HepG2 (cell line): ENCODE results near the gene RIMBP2. TPM values are rescaled to one million over a fixed set of nuclear protein-coding genes. Genes with fewer than 3 reads are reported as not detected.

Experiments used
- ATAC-seq: fragments of 200-7000 bp; cut with Tn5 transposase; 3 replicates; pipeline ENCODE4 v1.9.1; 2020; ENCODE audit warnings: mild to moderate bottlenecking, moderate library complexity
- BruUV-seq: library from RNA; stranded (reverse); fragments of 400-500 nt; replicated peaks from 2 replicates; lab custom pipeline; 2021; lab: Mats Ljungman, UMichigan
- CTCF ChIA-PET: fragments of 300-600 bp; formaldehyde crosslinking; extraction: SDS; loops from one replicate; lab custom pipeline; 2021; ENCODE audit warnings: low total read pairs, inconsistent platforms, low intra/inter-chr PET ratio; lab: Yijun Ruan, JAX
- POLR2A ChIA-PET: fragments of 350-600 bp; sonication (Branson Sonifier 250); formaldehyde crosslinking; loops from one replicate; lab custom pipeline; 2020; ENCODE audit warnings: antibody characterized with exemption, inconsistent platforms; lab: Yijun Ruan, JAX
- DNase-seq: peaks from one replicate; pipeline ENCODE4 v3.0.0-alpha.2; 2015; ENCODE audit warnings: low spot score
- FAIRE-seq: peaks from 3 replicates; lab custom pipeline; 2011; peaks lifted over from hg19 to GRCh38; lab: Jason Lieb, UNC
- H2AFZ ChIP-seq: one replicate; pipeline ENCODE4 v1.6.1; 2011; ENCODE audit warnings: low read length, inconsistent platforms
- H3K27ac ChIP-seq: fragments of 300-600 bp; 3 replicates; pipeline ENCODE4 v1.8.0; 2011; ENCODE audit warnings: mixed run types, mild to moderate bottlenecking, mixed read lengths, low read length, inconsistent platforms; ENCODE audit not compliant: insufficient read depth; ENCODE audit errors: extremely low read length
- H3K27me3 ChIP-seq, 2 experiments: fragments of 200-600 bp in 1 of 2; 2 replicates in 1 of 2; 3 replicates in 1 of 2; pipeline versions ENCODE4 v1.6.0 to v1.8.0; 2011; ENCODE audit warnings: low read length in 2 of 2, mild to moderate bottlenecking in 2 of 2, moderate library complexity in 2 of 2, inconsistent platforms in 1 of 2; ENCODE audit not compliant: insufficient read depth in 2 of 2, control insufficient read depth in 1 of 2
- H3K36me3 ChIP-seq, 2 experiments: fragments of 200-600 bp in 1 of 2; replicated peaks in 1 of 2; 2 replicates in 1 of 2; 3 replicates in 1 of 2; pipeline versions ENCODE4 v1.5.1 to v1.8.0; 2011; ENCODE audit warnings: low read length in 2 of 2, inconsistent platforms in 1 of 2; ENCODE audit not compliant: insufficient read depth in 2 of 2, control insufficient read depth in 1 of 2
- H3K4me1 ChIP-seq: 2 replicates; pipeline ENCODE4 v1.5.1; 2012; ENCODE audit warnings: low read length, inconsistent platforms; ENCODE audit not compliant: insufficient read depth
- H3K4me2 ChIP-seq: 2 replicates; pipeline ENCODE4 v1.6.0; 2011; ENCODE audit warnings: low read depth, low read length, inconsistent platforms
- H3K4me3 ChIP-seq, 3 experiments: fragments of 200-600 bp in 1 of 3; sonication (generic), shearing (Covaris generic) in 1 of 3; replicated peaks in 1 of 3; 2 replicates each; pipeline ENCODE4 v1.5.1; 2011 to 2016; ENCODE audit warnings: low read length in 3 of 3, inconsistent platforms in 2 of 3, low read depth in 2 of 3, mild to moderate bottlenecking in 2 of 3, control low read depth in 1 of 3, mixed read lengths in 1 of 3; ENCODE audit not compliant: insufficient read depth in 1 of 3
- H3K79me2 ChIP-seq: one replicate; pipeline ENCODE4 v1.6.1; 2011; ENCODE audit warnings: low read length, inconsistent platforms; ENCODE audit not compliant: insufficient read depth
- H3K9ac ChIP-seq: 2 replicates; pipeline ENCODE4 v1.6.0; 2011; ENCODE audit warnings: mild to moderate bottlenecking, low read depth, low read length, inconsistent platforms; ENCODE audit not compliant: insufficient read depth
- H3K9me3 ChIP-seq: 2 replicates; pipeline ENCODE4 v1.5.1; 2012; ENCODE audit warnings: mild to moderate bottlenecking, low read length
- H4K20me1 ChIP-seq: 2 replicates; pipeline ENCODE4 v1.6.0; 2011; ENCODE audit warnings: inconsistent platforms, mild to moderate bottlenecking, low read length, moderate library complexity; ENCODE audit not compliant: insufficient read depth
- CREBL2 ChIP-seq: sonication (generic); formaldehyde crosslinking; IDR thresholded peaks from 2 replicates; pipeline ENCODE4 v1.8.1; 2023; ENCODE audit warnings: missing genetic modification reagents, mild to moderate bottlenecking, borderline replicate concordance
- HBP1 ChIP-seq: IDR thresholded peaks from 2 replicates; pipeline ENCODE4 v1.6.1; 2016; ENCODE audit warnings: low read depth, control low read depth
- MTF1 ChIP-seq: sonication (generic); formaldehyde crosslinking; IDR thresholded peaks from 2 replicates; pipeline ENCODE4 v1.5.0; 2020; ENCODE audit warnings: missing genetic modification reagents
- NBN ChIP-seq: fragments of 450-650 bp; conservative IDR thresholded peaks from 2 replicates; pipeline ENCODE4 v1.6.1; 2017
- ZC3H4 ChIP-seq: sonication (generic); formaldehyde crosslinking; IDR thresholded peaks from 2 replicates; pipeline ENCODE4 v1.4.0; 2020; ENCODE audit warnings: missing genetic modification reagents, borderline replicate concordance
- WGBS: methylation state at CpG from one replicate; pipeline ENCODE4 v1.1.6; 2017; ENCODE audit warnings: low lambda C conversion rate; 5-methylcytosine and 5-hydroxymethylcytosine counted together
- in situ Hi-C: cut with HindIII; loops from 2 replicates; pipeline ENCODE4 v1.10.0; 2017; ENCODE audit warnings: low pct_unique_long_range_greater_than_20kb; ENCODE audit not compliant: extremely low pct_ligation_motif_present
- intact Hi-C: fragments of 100-400 bp; cut with micrococcal nuclease; formaldehyde crosslinking; loops from one replicate; pipeline ENCODE4 v1.10.0; 2022; ENCODE audit not compliant: unreplicated experiment
- polyA plus RNA-seq, 8 experiments: library from polyadenylated mRNA; depleted of rRNA in 3 of 8; stranded (reverse) in 7 of 8; unstranded in 1 of 8; fragments of >200 nt; fragmentation: Illumina TruSeq in 4 of 8; extraction: Trizol in 4 of 8; gene quantifications; 2 replicates each; pipeline versions ENCODE4 v1.2.1 to v1.2.3, GENCODE V29; 2011 to 2016; ENCODE audit warnings: low read depth in 4 of 8, missing spikeins in 1 of 8, mixed read lengths in 1 of 8; ENCODE audit not compliant: insufficient read depth in 1 of 8
- total RNA-seq, 5 experiments: library from RNA; depleted of rRNA; stranded (reverse); fragments of >200 nt; fragmentation: Illumina TruSeq; extraction: Trizol; gene quantifications; 2 replicates each; pipeline ENCODE4 v1.2.3, GENCODE V29; 2016; ENCODE audit warnings: low read depth in 1 of 5

The RIMBP2 gene
- total and polyA plus RNA-seq, 2 of the 13 experiments (the other 11 are each of a cell fraction or from before 2014, with no cell fraction given): 0.03 TPM; not detected in 1

DNA sequence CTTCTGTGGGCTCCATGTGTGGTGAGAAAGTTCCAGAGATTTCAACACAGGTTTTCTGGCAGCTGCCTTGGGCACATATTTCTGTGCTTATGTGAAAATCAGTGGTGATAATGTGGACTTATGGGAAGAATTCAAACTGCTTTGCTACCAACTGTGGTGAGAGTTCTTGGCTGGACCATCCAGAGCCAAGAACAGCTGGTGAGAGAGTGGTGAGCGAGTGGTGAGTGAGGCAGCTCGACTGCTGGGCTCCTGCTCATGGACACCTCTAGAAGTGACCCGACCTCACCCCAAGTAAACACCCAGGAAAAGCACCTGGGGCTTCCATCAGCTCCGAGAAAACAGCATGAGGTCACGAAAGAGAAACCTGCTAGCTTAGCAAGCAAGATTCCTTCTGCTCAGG lies 272.0 kb downstream of the RIMBP2 start:
- WGBS: 9% methylated on average over 5 of the region's 5 CpGs
- intact Hi-C loops: no loop called here

More for the DNA sequence above, 272.0 kb downstream of the RIMBP2 start:
- no peak for TF ChIP-seq HBP1
- no peak for TF ChIP-seq ZC3H4 (CRISPR knock-in tag)
- TF ChIP-seq CREBL2 (CRISPR knock-in tag): no peak
- no peak for TF ChIP-seq MTF1 (CRISPR knock-in tag)
- no peak for TF ChIP-seq NBN
- FAIRE-seq (no peak), ATAC-seq (no peak), DNase-seq (no peak)
- H3K27ac ChIP-seq: no peak overlapping the region
- BruUV-seq: no TSS peak
- CTCF ChIA-PET: no interaction called here
- H3K4me3 ChIP-seq: no peak overlapping the region
- no peaks in the 10 kb centered on the region for H3K79me2 ChIP-seq
- H4K20me1 ChIP-seq: no peaks in the 10 kb centered on the region
- no peaks in the 10 kb centered on the region for H3K4me1 ChIP-seq
- peaks cover 4 to 26% of the 10 kb centered on the region in 2 experiments; a peak in 3 of 5 replicates for H3K27me3 ChIP-seq
- H3K9ac ChIP-seq: no peak overlapping the region
- in situ Hi-C loops: no loop called here
- POLR2A ChIA-PET: no interaction called here
- H3K36me3 ChIP-seq: no peaks in the 10 kb centered on the region
- H2AFZ ChIP-seq: no peak overlapping the region
- no peaks in the 10 kb centered on the region for H3K9me3 ChIP-seq
- H3K4me2 ChIP-seq: no peak overlapping the region
